GM12865 (cell line): ENCODE data around the gene FCHSD1.

ENCODE experiments used
- DNase-seq: peaks from one replicate; pipeline ENCODE4 v3.0.0; 2010; ENCODE audit warnings: low read depth
- H3K4me3 ChIP-seq: 2 replicates; pipeline ENCODE4 v1.5.1; 2011; ENCODE audit warnings: mild to moderate bottlenecking, low read depth, low read length, control low read depth
- TF ChIP-seq, protein P1 (sequence below): IDR thresholded peaks from 2 replicates; pipeline ENCODE4 v1.5.1; 2011; ENCODE audit warnings: low read length, control low read depth, low read depth, inconsistent platforms; ENCODE audit not compliant: insufficient read depth; ENCODE audit errors: missing control alignments

The FCHSD1 gene

GRCh38 chr5:141663506-141663905 is 12.3 kb upstream of the FCHSD1 start:
- no peak overlapping the region for H3K4me3 ChIP-seq
- TF ChIP-seq, protein P1, sequence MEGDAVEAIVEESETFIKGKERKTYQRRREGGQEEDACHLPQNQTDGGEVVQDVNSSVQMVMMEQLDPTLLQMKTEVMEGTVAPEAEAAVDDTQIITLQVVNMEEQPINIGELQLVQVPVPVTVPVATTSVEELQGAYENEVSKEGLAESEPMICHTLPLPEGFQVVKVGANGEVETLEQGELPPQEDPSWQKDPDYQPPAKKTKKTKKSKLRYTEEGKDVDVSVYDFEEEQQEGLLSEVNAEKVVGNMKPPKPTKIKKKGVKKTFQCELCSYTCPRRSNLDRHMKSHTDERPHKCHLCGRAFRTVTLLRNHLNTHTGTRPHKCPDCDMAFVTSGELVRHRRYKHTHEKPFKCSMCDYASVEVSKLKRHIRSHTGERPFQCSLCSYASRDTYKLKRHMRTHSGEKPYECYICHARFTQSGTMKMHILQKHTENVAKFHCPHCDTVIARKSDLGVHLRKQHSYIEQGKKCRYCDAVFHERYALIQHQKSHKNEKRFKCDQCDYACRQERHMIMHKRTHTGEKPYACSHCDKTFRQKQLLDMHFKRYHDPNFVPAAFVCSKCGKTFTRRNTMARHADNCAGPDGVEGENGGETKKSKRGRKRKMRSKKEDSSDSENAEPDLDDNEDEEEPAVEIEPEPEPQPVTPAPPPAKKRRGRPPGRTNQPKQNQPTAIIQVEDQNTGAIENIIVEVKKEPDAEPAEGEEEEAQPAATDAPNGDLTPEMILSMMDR, result no peak
- no peak for DNase-seq

DNA sequence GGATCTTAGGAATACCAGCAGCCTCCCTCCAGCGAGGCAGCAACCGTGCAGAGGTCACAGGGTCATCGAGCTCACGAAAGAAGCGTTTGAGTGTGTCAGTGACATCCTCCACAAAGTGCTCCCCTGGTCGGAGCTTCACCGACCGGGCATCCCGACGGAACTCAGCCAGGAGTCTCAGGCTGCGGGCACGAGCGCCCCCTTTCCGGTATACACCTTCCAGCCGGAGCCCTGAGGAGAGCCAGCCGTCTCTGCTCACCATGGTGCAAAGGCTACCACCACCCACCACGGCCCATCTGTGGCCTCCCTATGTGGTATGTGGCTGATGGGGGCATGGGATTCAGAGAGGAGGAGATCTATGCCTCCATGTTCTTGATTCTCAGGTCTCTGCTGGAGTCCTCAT is 10.8 kb upstream of the FCHSD1 start:
- TF ChIP-seq, protein P1, result no peak

GRCh38 chr5:141657937-141658545 is 6.8 kb upstream of the FCHSD1 start:
- H3K4me3 ChIP-seq, result no peak overlapping the region
- TF ChIP-seq, protein P1, result no peak
- peak; percentile 69 for DNase-seq

More for the DNA sequence above, 10.8 kb upstream of the FCHSD1 start:
- DNase-seq, result no peak
- no peak overlapping the region for H3K4me3 ChIP-seq

DNA sequence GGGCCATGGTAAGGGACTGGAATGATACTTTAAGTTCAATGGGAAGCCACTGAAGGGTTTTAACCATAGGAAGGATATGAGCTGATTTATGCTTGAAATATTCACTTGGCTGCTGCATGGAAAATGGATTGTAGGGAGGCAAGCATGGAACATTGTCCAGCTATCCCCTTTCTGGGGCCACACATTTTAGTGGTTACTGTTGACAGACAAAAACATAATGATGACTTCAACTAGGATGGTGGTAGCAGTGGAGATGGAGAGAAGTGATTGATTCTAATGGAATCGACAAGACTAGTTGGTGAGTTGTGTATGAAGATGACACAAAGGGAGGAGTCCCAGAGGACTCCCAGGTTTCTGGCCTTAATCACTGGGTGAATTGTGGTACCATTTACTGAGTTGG is 6.2 kb upstream of the FCHSD1 start:
- TF ChIP-seq, protein P1, result no peak
- DNase-seq, result no peak
- no peak overlapping the region for H3K4me3 ChIP-seq

DNA sequence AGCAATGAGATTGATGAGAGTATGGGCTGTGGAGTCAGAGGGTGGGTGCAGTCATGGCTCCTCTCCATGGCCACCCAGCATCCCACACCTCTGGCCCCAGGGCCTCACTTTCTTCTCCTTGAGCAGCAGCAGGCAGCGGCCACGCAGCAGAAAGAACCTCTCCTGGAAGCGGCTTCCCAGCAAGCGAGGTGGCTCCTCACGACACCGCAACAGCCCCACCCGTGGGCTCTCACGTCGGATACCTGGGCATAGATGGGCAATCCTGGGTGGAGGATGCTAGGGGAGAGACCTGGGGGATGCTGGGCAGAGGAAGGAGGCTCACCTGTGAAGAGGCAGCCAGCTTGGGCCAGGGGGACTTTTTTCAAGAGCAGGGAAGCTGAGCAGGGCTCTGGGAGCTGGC is 5.2 kb upstream of the FCHSD1 start:
- no peak overlapping the region for H3K4me3 ChIP-seq
- DNase-seq, result no peak
- TF ChIP-seq, protein P1, result no peak

- no peak for DNase-seq
- H3K4me3 ChIP-seq, result no peak overlapping the region
- TF ChIP-seq, protein P1, result no peak
Observed at GRCh38 chr5:141655020-141655419, 3.8 kb upstream of the FCHSD1 start.

- no peak for DNase-seq
Observed at GRCh38 chr5:141654298-141654697, 3.1 kb upstream of the FCHSD1 start.

More at GRCh38 chr5:141654298-141654697, 3.1 kb upstream of the FCHSD1 start:
- H3K4me3 ChIP-seq, result no peak overlapping the region
- TF ChIP-seq, protein P1, result no peak
